Keratinocyte (primary cell): ENCODE results near the gene TBXAS1. TPM values are rescaled to one million over a fixed set of nuclear protein-coding genes. Genes with fewer than 3 reads are reported as not detected.

ENCODE experiments used
- DNase-seq: peaks from one replicate; pipeline ENCODE4 v3.0.0-alpha.2; 2011; ENCODE audit warnings: low read depth, missing footprints, low spot score
- FAIRE-seq: peaks from 2 replicates; lab custom pipeline; 2011; peaks lifted over from hg19 to GRCh38; lab: Jason Lieb, UNC
- H2AFZ ChIP-seq: 2 replicates; pipeline ENCODE4 v1.6.0; 2012; ENCODE audit warnings: low read length, control low read depth, inconsistent platforms; ENCODE audit not compliant: control insufficient read depth
- H3K27ac ChIP-seq: 2 replicates; pipeline ENCODE4 v1.5.1; 2011; ENCODE audit warnings: low read length; ENCODE audit not compliant: control insufficient read depth, insufficient read depth
- H3K27me3 ChIP-seq: 3 replicates; pipeline ENCODE4 v1.6.0; 2011; ENCODE audit warnings: low read length; ENCODE audit not compliant: control insufficient read depth, insufficient read depth; ENCODE audit errors: extremely low read depth
- H3K36me3 ChIP-seq, 2 experiments: 2 replicates in 1 of 2; 3 replicates in 1 of 2; pipeline ENCODE4 v1.5.1; 2011; ENCODE audit warnings: low read length in 2 of 2, mild to moderate bottlenecking in 1 of 2; ENCODE audit not compliant: control insufficient read depth in 2 of 2, insufficient read depth in 2 of 2; ENCODE audit errors: extremely low read depth in 1 of 2
- H3K4me1 ChIP-seq: 3 replicates; pipeline ENCODE4 v1.5.1; 2011; ENCODE audit warnings: low read length; ENCODE audit not compliant: control insufficient read depth, insufficient read depth; ENCODE audit errors: extremely low read depth
- H3K4me2 ChIP-seq: 3 replicates; pipeline ENCODE4 v1.6.0; 2011; ENCODE audit warnings: low read depth, low read length; ENCODE audit not compliant: control insufficient read depth, insufficient read depth; ENCODE audit errors: extremely low read depth
- H3K4me3 ChIP-seq, 3 experiments: fragments of 200-600 bp in 1 of 3; sonication (generic) in 1 of 3; 2 replicates in 2 of 3; 3 replicates in 1 of 3; pipeline ENCODE4 v1.5.1; 2011 to 2016; ENCODE audit warnings: low read length in 3 of 3, mild to moderate bottlenecking in 3 of 3, control low read depth in 2 of 3, inconsistent platforms in 1 of 3, low read depth in 1 of 3, mixed read lengths in 1 of 3, mixed run types in 1 of 3, moderate library complexity in 1 of 3; ENCODE audit not compliant: control insufficient read depth in 2 of 3, insufficient read depth in 2 of 3; ENCODE audit errors: extremely low read depth in 1 of 3
- H3K79me2 ChIP-seq: 2 replicates; pipeline ENCODE4 v1.6.0; 2012; ENCODE audit warnings: low read length; ENCODE audit not compliant: control insufficient read depth, insufficient read depth
- H3K9ac ChIP-seq: 3 replicates; pipeline ENCODE4 v1.6.0; 2011; ENCODE audit warnings: low read length; ENCODE audit not compliant: control insufficient read depth, insufficient read depth; ENCODE audit errors: extremely low read depth
- H3K9me1 ChIP-seq: 3 replicates; pipeline ENCODE4 v1.6.0; 2011; ENCODE audit warnings: low read length; ENCODE audit not compliant: control insufficient read depth, insufficient read depth; ENCODE audit errors: extremely low read depth
- H3K9me3 ChIP-seq: 2 replicates; pipeline ENCODE4 v1.5.1; 2012; ENCODE audit warnings: low read depth, low read length; ENCODE audit not compliant: control insufficient read depth
- H4K20me1 ChIP-seq: 3 replicates; pipeline ENCODE4 v1.6.0; 2011; ENCODE audit warnings: low read length; ENCODE audit not compliant: control insufficient read depth, insufficient read depth; ENCODE audit errors: extremely low read depth
- CTCF ChIP-seq, 3 experiments: IDR thresholded peaks in 1 of 3; conservative IDR thresholded peaks in 1 of 3; optimal IDR thresholded peaks in 1 of 3; 2 replicates in 2 of 3; 3 replicates in 1 of 3; pipeline versions ENCODE3 to v1.5.1; 2011; ENCODE audit warnings: low read length in 3 of 3, mild to moderate bottlenecking in 3 of 3, moderate library complexity in 2 of 3, control low read depth in 1 of 3, inconsistent platforms in 1 of 3; ENCODE audit not compliant: insufficient read depth in 2 of 3; ENCODE audit errors: extremely low read depth in 1 of 3
- EZH2 ChIP-seq: IDR thresholded peaks from one replicate; pipeline ENCODE4 v1.6.1; 2012; ENCODE audit warnings: inconsistent platforms, mild to moderate bottlenecking, low read length, moderate library complexity
- dilution Hi-C: fragments of 300-500 bp; cut with MboI; formaldehyde crosslinking; loops from one replicate; pipeline ENCODE4 v1.7.0; 2020; ENCODE audit warnings: low sequenced_read_pairs; ENCODE audit not compliant: extremely low pct_ligation_motif_present
- polyA plus RNA-seq, 5 experiments: library from polyadenylated mRNA; depleted of rRNA in 3 of 5; stranded (reverse) in 3 of 5; stranded (forward) in 1 of 5; unstranded in 1 of 5; fragments of >200 nt; gene quantifications; 1 replicate in 1 of 5; 2 replicates in 3 of 5; 3 replicates in 1 of 5; pipeline versions ENCODE4 v1.2.1 to v1.2.3, GENCODE V29; 2011 to 2012; ENCODE audit warnings: missing spikeins in 2 of 5, low read depth in 1 of 5, low replicate concordance in 1 of 5

TBXAS1 gene
- polyA plus RNA-seq, 1 donor (not counting 4 experiments of a cell fraction or from before 2014, with no cell fraction given) = 2.9 TPM

DNA sequence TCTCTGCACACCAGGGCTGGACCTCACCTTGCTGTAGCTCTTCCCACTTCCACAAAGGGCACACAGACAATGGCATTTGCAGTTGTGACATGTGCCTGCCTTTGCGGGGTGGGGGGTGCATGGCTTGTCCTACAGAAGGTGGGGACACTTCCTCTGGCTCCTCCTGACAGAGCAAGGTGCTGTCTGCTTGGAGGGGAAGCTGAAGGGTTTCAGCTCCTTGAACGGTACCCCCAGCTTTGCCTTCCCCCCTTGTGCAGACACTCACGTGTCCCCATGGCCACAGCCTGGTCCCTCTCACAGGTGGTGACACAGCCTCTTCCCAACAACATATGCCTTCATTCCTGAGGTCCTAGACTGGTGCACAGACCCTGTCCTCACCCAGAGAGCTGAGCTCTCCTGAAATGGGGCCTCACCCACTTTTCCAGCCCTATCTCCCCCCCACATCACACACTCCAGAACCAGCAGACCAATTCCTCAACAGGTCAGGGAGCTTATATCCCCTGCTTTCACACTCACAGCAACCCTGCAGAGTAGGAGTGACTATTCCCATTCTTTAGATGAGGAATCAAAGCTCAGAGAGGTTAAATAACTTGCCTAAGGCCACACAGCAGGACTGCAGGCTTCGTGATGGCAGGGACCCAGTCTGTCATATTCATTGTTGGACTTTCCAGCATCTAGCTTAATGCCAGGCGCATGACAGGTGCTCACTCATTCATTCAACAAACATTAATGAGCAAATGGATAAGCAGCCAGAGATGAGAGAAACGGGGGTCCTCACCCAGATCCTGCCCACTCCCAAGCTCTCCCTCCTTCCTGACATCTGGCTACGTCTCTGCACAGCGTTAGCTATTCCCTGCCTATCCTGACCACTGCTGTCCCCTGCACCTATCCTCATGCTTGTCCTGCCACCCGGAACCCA is 189.3 kb downstream of the TBXAS1 start:
- dilution Hi-C loops = loop anchor here (25.0 kb wide), 1 partner anchor 406 kb away; no protein-coding TSS in a partner anchor
- no peaks in the 10 kb centered on the region for H3K79me2 ChIP-seq
- no peak for TF ChIP-seq CTCF (optimal IDR thresholded peaks at IDR 0.05 in 1 of 3, IDR thresholded peaks at IDR 0.05 in 1 of 3, conservative IDR thresholded peaks at IDR 0.05 in 1 of 3; ENCODE audit: extremely low read depth in 1 of 3, insufficient read depth in 2 of 3, low read length in 3 of 3)
- H3K36me3 ChIP-seq = peaks cover 2 to 4% of the 10 kb centered on the region in 2 experiments
- no peaks in the 10 kb centered on the region for H3K9me1 ChIP-seq
- no peak overlapping the region for H3K27ac ChIP-seq
- H4K20me1 ChIP-seq = no peaks in the 10 kb centered on the region
- H3K9me3 ChIP-seq = no peaks in the 10 kb centered on the region
- no peak overlapping the region for H2AFZ ChIP-seq
- H3K4me1 ChIP-seq = no peaks in the 10 kb centered on the region
- no peaks in the 10 kb centered on the region for H3K27me3 ChIP-seq
- H3K9ac ChIP-seq = no peak overlapping the region
- DNase-seq = no peak
- H3K4me3 ChIP-seq = no peak overlapping the region
- no peak for FAIRE-seq
- H3K4me2 ChIP-seq = no peak overlapping the region

DNA sequence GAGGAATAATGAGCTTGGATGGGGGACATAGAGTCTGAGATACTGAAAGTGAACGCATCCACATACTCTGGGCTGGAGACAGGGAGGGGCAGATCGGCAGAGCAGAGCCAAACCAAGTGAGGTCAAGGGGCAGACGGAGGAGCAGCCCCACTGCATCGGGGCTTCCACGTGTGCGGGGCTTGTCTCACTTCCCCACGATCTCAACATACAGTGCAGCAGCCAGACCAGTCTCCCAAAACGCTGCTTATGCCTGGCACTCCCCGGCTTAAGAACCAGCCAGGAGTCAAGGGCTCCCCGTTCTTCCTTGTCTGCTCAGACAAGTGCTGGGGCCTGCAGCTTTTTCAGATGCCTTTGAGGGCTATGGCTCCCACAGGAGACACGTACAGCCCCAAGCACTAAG is 190.1 kb downstream of the TBXAS1 start:
- Histone ChIP-seq H3K79me2 (no peaks in the 10 kb centered on the region), H3K9ac (no peak overlapping the region), H3K4me1 (no peaks in the 10 kb centered on the region), H3K9me3 (no peaks in the 10 kb centered on the region), H3K36me3 (peaks cover 4 to 5% of the 10 kb centered on the region in 2 experiments), H3K4me2 (no peak overlapping the region), H3K27me3 (no peaks in the 10 kb centered on the region), H3K27ac (no peak overlapping the region), H3K9me1 (no peaks in the 10 kb centered on the region), H4K20me1 (no peaks in the 10 kb centered on the region), H3K4me3 (no peak overlapping the region), H2AFZ (no peak overlapping the region)
- FAIRE-seq (no peak), DNase-seq (no peak)
- dilution Hi-C loops = loop anchor here (25.0 kb wide), 1 partner anchor 407 kb away; no protein-coding TSS in a partner anchor
- TF ChIP-seq CTCF (optimal IDR thresholded peaks at IDR 0.05 in 1 of 3, IDR thresholded peaks at IDR 0.05 in 1 of 3, conservative IDR thresholded peaks at IDR 0.05 in 1 of 3; ENCODE audit: extremely low read depth in 1 of 3, insufficient read depth in 2 of 3, low read length in 3 of 3) = no peak
- no peak for TF ChIP-seq EZH2
